Measurements from ENCODE around the gene DGKI. TPM values are rescaled to one million over a fixed set of nuclear protein-coding genes. Genes with fewer than 3 reads are reported as not detected.
"Not testable (repeated sequence)": the region's sequence is repeated elsewhere in the genome, so short reads cannot be mapped to it uniquely, and the experiment has no call there.

The DGKI gene
- total and polyA plus RNA-seq, 10 donors: 0.03 to 1.0 (median 0.45) TPM

GRCh38 chr7:137836541-137836940, 10.2 kb downstream of the DGKI start:
- 44 to 94% (median 91%) methylated on average over 1 of the region's 1 CpG for WGBS, 5 donors
- H3K9me3 ChIP-seq: peaks cover 0 to 26% (median 23%) of the 10 kb centered on the region in 8 donors
- H3K36me3 ChIP-seq: no peaks in the 10 kb centered on the region
- no peak overlapping the region for H3K27ac ChIP-seq
- no peaks in the 10 kb centered on the region for H3K4me1 ChIP-seq
- DNase-seq: no peak
- TF ChIP-seq POLR2A (IDR thresholded peaks at IDR 0.05): no peak
- no peak for TF ChIP-seq CTCF (IDR thresholded peaks at IDR 0.05 in 8 of 11, conservative IDR thresholded peaks at IDR 0.05 in 3 of 11)
- TF ChIP-seq POLR2AphosphoS5 (IDR thresholded peaks at IDR 0.05): no peak
- no peak overlapping the region for H3K4me3 ChIP-seq
- intact Hi-C loops (cut with DNase I; ENCODE audit: low total_unique reads): no loop called here
- H3K27me3 ChIP-seq (replicated peaks in 1 of 7): peaks cover 0 to 16% (median 0%) of the 10 kb centered on the region in 7 donors

GRCh38 chr7:137836113-137836509, 10.7 kb downstream of the DGKI start:
- Histone ChIP-seq H3K27me3 (replicated peaks in 1 of 7) (peaks cover 0 to 16% (median 0%) of the 10 kb centered on the region in 7 donors), H3K27ac (no peak overlapping the region), H3K4me1 (no peaks in the 10 kb centered on the region), H3K4me3 (no peak overlapping the region), H3K9me3 (peaks cover 0 to 28% (median 24%) of the 10 kb centered on the region in 8 donors), H3K36me3 (no peaks in the 10 kb centered on the region)
- intact Hi-C loops (cut with DNase I; ENCODE audit: low total_unique reads): no loop called here
- no peak for DNase-seq
- no peak for TF ChIP-seq POLR2A (IDR thresholded peaks at IDR 0.05)
- no peak for TF ChIP-seq POLR2AphosphoS5 (IDR thresholded peaks at IDR 0.05)
- TF ChIP-seq CTCF (IDR thresholded peaks at IDR 0.05 in 8 of 11, conservative IDR thresholded peaks at IDR 0.05 in 3 of 11): no peak
- WGBS, 5 donors: 75 to 85% (median 82%) methylated on average over 3 of the region's 3 CpGs

GRCh38 chr7:137835486-137836112, 11.2 kb downstream of the DGKI start:
- intact Hi-C loops (cut with DNase I; ENCODE audit: low total_unique reads): no loop called here
- no peak overlapping the region for H3K27ac ChIP-seq
- H3K27me3 ChIP-seq (replicated peaks in 1 of 7): peaks cover 0 to 11% (median 0%) of the 10 kb centered on the region in 7 donors
- peaks cover 0 to 28% (median 24%) of the 10 kb centered on the region in 8 donors for H3K9me3 ChIP-seq
- 64 to 75% (median 73%) methylated on average over 3 of the region's 3 CpGs for WGBS, 5 donors
- TF ChIP-seq POLR2AphosphoS5 (IDR thresholded peaks at IDR 0.05): no peak
- TF ChIP-seq POLR2A (IDR thresholded peaks at IDR 0.05): no peak
- no peak for TF ChIP-seq CTCF (IDR thresholded peaks at IDR 0.05 in 8 of 11, conservative IDR thresholded peaks at IDR 0.05 in 3 of 11)
- H3K36me3 ChIP-seq: no peaks in the 10 kb centered on the region
- no peak overlapping the region for H3K4me3 ChIP-seq
- no peak for DNase-seq
- no peaks in the 10 kb centered on the region for H3K4me1 ChIP-seq

- no peak for DNase-seq
- Histone ChIP-seq H3K36me3 (no peaks in the 10 kb centered on the region), H3K4me1 (no peaks in the 10 kb centered on the region), H3K27ac (no peak overlapping the region), H3K4me3 (no peak overlapping the region), H3K27me3 (replicated peaks in 1 of 7) (peaks cover 0 to 3% (median 0%) of the 10 kb centered on the region in 7 donors), H3K9me3 (peaks cover 0 to 28% (median 24%) of the 10 kb centered on the region in 8 donors)
- WGBS, 5 donors: 91 to 100% (median 97%) methylated on average over 1 of the region's 1 CpG
- no peak for TF ChIP-seq POLR2A (IDR thresholded peaks at IDR 0.05)
- TF ChIP-seq CTCF (IDR thresholded peaks at IDR 0.05 in 8 of 11, conservative IDR thresholded peaks at IDR 0.05 in 3 of 11): no peak
- TF ChIP-seq POLR2AphosphoS5 (IDR thresholded peaks at IDR 0.05): no peak
- intact Hi-C loops (cut with DNase I; ENCODE audit: low total_unique reads): no loop called here
Observed at GRCh38 chr7:137834552-137834951, 12.2 kb downstream of the DGKI start.

- H3K4me1 ChIP-seq; DNase-seq; H3K27ac ChIP-seq; intact Hi-C loops (cut with DNase I; ENCODE audit: low total_unique reads); H3K4me3 ChIP-seq; H3K27me3 ChIP-seq (replicated peaks in 1 of 7); H3K36me3 ChIP-seq: not testable (repeated sequence)
- H3K9me3 ChIP-seq: peaks cover 0 to 28% (median 24%) of the 10 kb centered on the region in 8 donors
- 84 to 97% (median 89%) methylated on average over 2 of the region's 2 CpGs for WGBS, 5 donors
Observed at GRCh38 chr7:137832990-137833389, 13.8 kb downstream of the DGKI start.

Data from spleen (tissue), 11 donors.